ENCODE measurements around the gene CHPF.

Gene CHPF

DNA sequence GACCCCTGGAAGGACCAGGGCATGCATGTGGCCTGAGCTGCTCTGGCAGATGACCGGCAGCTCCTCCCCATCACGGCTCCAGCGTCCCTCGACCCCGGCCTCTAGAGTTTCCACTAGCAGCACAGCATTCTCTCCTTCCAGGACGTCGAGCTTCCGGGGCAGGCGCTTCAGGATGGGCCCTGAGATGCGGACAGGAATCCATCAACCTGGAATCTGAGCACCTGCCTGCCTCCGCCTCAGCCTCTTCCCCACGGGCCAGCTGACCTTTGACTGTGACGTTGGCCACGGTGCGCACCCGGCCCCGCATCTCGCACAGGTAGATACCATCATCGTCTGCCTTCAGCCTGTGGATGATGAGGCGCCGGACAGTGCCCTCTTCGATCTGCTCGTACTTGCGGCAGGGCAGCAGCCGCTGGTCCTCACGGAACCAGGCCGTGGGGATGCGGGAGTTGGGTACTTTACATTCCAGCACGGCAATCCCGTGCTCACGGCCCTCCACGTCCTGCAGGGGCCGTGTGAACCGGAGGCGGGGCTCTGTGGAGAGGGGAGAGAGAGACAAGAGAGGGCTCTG, 24.3 kb upstream of the CHPF start:
- DNase-seq = no peak

DNA sequence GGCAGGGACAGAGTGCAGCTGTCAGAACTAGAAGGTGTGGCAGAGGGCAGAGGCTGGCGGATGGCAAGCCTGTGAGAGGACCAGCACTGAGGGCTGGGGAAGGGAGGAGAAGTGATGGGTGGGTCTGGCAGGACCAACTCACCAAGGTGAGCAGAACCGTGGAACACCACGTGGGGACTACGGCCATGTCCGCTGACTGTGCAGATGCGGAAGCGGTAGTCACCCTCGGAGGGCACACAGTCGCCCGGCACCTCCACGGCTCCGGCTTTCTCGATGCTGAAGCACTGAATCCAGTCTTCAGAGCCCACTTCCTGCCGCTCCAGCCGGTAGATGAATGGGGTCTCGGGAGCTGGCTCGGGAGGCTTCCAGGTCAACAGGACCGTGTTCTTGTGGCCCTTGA, 23.5 kb upstream of the CHPF start:
- no peak for DNase-seq

DNA sequence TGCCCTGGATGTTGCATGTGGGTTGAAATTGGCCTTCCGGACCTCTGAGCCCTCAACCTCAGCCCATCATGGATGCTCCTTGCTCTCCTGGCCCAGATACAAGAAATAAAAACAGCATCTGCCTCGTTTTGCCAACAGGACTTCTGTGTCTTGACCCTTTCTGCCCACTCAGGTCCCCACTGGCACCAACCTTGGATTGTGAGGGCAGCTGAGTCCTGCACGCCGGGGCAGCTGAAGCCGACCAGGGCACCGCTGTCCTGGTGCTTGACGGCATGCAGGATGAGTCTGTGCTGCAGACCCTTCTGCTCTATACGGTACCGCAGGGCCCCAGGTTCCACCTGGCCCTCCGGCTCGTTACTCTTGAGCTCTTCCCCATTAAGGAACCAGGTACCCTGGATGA, 23.0 kb upstream of the CHPF start:
- DNase-seq = no peak

DNA sequence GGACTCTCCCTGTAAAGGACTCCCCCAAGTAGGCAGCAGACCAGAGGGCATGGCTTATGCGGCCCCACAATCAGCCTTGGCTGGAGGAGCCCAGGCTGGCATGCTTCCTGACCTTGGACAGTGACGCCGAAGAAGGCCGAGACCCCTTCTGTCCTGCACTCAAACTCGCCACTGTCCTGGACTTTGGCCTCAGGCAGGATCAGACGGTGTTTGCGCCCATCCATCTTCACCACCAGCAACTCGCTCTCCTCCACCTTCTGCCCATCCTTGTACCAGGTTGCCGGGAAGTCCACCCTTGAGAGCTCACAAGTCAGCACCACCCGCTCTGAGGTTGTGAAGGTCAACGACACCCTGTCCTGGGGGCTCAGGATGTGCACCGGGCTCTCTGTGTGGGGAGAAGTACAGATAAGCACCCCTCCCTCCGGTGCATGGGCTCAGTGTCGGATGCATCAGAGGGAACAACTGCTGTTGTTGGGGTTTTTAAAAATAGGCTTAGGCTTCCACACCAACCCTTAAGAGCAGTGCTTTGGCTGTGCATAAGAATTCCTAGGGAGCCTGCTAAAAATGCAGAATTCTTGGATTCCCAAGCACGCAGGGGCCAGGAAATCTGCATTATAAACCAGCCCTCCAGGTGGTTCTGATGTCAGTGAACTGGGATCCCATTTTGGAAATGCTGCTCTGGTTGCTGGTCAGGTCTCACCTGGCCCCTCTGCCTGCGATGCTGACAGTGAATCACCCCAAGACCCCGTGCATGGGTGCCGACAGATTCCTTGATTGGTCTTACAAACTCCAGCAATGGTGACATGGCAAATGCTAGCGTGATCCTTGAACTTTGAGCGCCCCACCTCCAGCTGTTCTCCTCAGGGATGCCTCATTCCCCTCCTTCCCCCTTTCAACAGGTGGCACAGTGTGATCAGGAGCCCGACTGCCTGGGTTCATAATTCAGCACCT, 21.8 kb upstream of the CHPF start:
- no peak for DNase-seq

DNA sequence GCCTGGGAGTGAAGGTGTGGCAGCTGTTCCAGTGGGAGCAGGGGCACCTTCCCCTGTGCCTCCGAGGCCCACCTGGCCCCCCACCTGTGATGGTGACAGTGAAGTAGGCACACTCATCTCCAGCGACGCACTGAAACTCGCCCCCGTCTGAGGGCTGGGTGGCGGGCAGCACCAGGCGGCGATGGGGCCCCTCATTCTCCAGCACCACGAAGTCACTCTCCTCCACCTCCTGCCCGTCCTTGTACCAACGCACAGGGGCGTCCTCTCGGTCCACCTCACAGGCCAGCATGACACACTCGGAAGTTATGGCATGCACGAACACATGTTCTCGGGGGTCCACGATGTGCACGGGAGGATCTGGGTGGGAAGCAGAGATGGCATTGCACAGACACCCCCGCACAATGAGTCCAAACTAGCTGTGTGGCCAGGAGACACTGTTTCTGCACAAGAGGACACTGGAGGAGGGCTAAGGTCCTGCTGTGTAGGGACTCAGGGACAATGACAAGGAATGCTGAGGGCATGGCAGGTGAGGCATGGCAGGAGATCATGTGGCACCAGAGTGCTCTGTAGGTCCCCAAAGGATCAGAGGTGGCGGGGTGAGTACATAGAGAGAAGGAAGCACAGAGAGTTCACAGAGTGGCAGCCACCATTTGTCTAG, 19.8 kb upstream of the CHPF start:
- DNase-seq = no peak

DNA sequence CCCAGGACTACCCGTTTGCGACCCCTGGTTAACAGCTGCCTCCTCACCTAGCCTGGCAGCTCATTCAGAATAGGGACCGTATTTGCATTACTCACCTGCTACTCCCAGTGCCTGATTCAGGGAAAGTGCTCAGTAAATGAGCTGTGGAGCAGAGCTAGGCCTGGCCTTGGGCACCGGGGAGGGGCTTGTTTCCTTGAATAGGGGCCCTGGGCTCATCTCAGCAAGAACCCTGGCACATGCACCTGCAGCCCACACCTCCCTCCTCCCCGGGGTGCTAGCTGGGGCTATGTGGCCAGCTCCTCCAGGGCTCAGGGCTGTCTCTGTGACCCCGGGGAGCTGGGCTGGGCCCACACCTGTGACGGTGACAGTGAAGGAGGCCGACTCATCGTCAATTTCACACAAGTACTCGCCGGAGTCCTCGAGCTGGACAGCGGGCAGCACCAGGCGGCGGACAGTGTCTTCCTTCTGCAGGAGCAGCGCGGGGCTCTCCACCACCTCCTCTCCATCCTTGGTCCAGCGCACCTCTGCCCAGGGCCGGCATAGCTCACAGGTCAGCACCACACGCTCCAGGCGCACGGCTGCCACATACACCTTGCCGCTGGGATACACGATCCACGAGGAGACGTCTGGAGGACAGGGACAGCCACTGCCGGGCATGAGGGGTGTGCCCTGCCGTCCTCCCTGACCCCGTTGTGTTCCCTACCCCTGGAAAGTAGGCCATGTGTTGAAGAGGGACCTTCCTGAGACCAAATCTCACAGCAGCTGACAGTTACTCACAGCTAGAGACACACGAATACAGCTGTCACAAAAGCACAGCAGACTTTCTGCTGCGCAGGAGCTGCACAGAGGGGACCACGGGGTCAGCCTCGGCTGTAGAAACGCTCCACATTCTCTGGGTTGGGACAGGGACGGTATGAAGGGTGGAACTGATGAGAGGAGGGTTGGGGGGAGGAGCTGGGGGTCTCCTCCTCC, 18.7 kb upstream of the CHPF start:
- DNase-seq = no peak

DNA sequence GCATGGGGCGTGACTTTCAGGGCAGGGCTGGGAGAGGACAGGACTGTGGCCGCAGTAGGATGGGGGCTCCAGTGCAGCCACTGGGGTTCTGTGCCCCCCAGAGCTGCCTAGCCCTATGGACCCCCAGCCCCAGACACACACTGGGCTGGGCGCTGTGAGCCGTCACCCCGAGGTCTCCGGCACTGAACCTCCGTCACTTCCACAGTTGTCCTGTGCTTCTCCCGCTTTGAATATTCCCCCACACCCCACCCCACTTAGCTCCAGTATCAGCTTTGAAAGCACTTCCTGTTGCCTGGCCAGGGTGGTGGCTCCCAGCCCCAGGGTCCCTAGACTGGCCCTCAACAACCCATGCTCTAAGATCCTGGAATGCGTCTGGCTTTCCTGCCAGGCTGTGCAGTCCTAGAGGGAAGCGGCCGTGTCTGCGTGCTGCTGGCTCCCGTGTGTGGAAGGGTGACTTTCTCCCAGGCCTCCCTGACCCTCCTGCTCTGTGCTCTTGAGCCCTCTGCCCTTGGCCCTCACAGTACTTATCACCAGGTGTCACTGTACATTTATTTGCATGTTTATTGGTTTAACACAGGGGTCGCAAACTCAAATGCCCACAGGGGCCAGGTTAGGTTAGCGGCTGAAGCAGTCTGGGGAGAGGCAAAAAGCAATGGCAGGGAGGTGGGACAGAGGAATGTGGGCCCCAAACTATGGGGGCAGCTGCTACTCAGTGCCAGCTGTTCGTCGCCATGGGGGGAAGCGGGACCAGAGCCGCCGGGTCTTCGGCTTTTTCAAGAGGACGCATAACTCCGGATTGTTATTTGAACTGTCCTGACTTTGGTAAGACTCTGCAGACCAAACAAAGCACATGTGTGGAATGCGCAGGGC, 17.8 kb upstream of the CHPF start:
- no peak for DNase-seq

DNA sequence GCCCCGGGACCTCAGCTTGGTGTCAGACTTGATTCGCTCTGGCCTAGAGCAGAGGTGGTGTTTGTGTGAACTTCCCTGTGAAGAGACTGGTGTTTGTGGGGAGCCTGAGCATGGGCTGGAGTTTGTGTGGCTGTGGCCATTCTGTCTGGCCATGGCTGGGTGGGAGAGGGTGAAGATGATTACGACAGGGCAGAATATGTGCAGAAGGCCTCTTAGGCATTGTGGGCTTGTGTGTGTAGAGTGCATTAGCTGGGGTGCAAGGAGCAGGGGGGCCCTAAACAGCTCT, 17.2 kb upstream of the CHPF start:
- DNase-seq = no peak

DNA sequence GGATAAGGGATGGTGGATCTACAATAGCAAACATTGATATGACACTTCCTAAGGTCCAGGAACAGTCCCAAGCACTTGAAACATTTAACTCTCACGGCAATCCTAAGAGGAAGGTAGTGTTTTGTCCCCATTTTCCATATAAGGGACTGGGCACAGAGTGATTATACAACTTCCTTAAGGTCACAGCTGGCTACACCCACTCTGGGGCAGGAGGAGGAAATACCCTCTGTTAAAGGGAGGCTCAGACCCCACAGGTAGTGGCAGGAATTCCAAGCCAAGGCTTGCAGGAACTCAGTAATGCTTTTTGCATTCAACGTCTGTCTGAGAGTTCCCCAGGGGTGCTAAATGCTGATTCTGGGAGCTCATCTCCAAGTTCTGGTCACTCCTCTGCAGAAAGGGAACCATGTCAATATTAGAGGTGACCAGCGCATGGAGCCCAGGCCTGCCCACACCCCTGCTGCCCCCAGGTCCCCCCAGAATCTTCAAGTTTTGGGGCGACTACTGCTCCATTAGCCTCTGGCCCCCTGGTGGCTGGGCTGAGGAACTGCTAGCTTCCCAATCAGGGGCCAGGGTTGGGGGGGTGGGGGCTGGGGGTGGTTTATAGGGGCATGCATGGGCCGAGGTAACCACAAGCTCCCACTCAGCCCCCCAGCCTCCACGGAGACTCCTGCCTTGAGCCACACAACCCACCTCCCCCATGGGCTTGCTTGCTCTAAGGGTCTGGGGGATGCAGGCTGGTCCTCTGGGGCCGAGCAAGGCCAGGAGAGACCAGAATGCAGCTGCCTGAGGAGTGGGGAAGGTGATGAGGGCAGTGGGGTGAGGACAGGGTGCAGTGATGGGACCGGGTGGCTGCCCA, 16.7 kb upstream of the CHPF start:
- DNase-seq = no peak

DNA sequence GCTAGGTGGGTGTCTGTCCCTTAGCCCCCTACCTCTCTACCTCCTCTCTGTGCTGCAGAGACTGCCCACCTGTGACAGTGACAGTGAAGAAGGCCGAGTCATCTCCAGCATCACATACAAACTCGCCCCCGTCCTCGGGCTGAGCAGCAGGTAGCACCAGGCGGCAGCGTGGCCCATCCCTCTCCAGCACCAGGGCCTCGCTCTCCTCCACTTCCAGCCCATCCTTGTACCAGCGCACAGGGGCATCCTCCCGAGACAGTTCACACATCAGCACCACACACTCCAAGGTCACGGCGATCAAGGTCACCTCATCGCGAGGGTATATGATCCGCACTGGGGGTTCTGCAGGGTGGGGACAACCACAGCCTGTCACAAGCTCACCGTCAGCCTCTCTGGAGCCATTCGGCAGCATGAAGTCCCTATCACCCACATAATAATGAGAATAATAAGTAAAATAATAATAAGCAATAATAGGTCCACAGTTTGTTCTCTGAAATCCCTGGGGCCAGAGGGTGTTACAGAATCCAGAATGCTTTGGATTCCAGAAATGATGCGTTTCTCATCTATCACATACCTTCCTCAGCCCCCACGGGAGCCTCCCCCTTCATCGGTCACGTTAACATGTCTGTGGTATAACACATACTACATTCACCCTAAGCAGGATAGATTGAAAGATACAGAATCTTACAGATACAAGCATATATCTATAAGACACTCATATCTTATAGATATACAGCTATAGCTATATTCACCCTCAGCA, 15.7 kb upstream of the CHPF start:
- no peak for DNase-seq

DNA sequence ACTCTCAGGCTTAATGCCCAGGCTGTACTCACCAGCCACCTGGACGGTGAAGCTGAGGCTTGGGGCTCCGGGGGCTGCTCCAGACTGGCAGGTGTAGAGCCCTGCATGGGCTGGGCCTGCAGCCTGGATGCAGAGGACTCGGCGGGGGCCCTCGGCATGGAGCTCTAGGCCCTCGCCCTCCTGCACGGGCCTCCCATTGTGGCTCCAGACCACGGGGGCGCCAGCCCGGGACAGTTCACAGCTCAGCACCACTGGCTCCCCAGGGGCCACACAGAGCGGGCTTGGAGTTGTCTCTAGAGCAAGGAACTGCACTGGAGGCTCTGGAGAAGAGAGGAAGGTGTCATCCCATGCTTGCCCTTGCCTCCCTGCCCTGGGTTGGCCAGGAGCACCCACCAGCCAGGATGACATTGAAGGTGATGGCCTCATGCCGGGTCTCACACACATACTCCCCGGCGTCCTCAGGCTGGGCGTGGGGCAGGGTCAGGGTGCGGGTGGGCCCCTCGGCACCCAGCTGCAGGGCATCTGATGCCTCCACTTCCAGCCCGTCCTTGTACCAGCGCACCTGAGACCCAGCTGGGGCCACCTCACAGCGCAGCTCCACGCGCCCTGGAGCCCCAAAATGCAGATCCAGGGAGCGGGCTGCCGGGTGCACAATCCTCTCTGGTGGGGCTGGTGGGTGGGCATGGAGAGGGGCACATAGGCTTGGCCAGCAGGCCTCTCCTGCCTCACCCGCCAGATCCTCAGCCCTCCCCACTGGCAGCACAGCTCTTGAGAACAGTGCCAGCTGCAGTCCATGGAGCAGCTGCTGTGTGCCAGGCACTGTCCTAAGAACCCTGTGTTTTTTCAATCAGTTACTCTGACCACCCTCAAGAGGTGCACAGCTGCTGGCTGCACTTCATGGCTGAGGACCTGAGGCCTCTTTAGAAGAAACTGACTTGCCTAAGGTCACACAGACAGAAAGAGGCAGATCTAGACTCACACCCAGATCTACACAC, 14.5 kb upstream of the CHPF start:
- no peak for DNase-seq

DNA sequence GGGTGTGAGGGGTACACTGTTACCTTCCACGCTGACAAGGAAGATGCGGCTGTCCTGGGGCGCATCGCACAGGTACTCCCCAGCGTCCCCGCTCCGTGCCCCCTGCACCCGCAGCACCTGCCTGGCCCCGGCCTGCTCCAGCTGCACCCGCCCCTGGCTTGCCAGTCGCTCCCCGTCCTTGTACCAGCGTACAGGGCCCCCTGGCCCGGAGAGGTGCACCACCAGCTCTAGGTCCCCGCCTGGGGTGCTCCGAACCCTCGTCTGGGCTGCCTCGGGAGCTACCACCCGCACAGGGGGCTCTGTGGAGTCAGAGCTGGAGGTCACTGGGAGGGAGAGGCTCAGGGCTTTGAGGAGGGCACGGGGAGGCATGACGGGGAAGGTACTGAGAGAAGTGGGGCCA, 13.7 kb upstream of the CHPF start:
- no peak for DNase-seq

DNA sequence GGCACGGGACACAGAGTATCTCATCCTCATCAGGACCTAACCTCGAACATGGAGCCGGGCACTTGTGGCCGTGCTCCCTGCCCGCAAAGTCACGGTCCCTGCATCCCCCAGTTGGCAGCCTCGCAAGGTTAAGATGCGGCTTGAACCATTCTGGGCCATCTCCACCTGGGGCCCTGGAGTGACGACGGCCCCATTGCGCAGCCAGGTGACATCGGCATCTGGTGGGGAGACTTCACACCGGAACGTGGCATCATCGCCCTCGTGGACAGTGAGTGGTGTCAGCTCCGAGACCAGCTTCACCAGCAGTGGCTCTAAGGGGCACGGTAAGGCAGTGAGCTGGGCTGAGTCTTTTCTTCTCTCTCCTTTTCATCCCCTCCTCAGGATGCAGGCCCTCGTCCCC, 12.8 kb upstream of the CHPF start:
- no peak for DNase-seq

DNA sequence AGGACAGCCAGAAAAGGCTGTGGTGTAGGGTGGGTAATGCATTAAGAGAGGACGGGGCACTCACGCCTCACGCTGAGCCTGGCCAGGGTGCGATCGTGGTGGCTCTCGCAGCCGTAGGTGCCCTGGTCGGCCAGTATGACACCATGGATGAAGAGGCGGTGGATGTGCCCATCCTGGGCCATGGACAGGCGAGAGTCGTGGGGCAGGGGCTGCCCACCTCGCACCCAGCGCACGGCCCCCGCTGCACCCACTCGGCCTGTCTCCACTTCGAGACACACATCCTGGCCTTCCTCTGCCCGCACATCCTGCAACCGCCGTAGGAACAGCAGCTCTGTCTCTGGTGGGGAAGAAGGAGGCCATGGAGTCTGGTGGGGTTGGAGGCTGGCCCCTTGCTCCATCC, 12.3 kb upstream of the CHPF start:
- DNase-seq = no peak

DNA sequence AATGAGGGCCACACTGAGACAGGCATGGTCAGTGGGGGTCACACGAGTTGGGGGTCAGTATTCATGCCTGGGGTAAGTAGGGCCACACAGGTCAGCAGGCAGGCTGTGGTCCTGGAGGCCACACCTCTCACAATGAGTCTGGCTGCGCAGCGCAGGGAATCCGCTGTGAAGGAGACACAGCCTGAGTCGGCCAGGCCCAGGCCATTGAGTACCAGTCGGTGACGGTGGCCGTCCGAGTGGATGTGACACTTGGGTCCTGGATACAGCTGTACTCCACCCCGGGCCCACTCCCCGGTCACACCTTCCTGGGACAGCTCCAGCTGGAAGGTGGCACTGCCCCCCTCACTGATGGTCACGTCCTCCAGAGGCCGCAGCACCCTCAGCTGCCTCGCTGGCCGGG, 10.7 kb upstream of the CHPF start:
- no peak for DNase-seq

DNA sequence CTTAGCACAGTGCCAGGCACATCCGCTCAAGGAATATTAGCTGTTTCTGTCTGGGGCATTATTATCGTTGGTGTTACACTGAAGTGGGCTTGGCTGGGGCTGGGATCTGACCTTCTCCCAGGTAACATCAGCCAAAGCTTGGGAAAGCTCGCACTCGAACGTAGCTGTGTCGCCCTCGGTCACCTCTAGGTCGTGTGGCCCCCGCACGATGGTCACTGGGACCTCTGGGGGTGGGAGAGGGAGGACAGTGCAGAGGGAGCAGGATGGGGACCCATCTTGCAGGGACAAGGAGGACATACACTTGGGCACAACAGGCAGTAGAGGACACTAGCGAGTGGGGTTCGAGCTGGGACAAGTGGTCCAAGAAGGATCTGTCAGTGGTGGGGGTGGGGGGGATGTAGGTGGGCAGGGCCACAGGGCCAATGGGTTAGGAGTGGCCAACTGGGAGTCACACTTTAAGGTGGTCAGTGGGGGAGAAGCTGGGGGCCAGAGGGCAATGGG, 9.9 kb upstream of the CHPF start:
- DNase-seq = no peak

DNA sequence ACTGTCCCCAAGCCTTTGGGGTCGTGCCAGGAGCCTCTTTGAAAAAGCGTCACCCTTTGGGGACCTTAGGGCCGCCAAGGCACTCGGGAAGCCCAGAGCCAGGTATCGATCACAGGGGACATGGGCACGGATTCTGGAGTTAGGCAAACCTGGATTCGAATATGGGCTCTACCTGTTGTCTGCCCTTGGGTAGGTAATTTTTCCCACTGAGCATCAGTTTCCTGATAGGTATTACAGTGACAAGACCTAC, 9.5 kb upstream of the CHPF start:
- no peak for DNase-seq

DNA sequence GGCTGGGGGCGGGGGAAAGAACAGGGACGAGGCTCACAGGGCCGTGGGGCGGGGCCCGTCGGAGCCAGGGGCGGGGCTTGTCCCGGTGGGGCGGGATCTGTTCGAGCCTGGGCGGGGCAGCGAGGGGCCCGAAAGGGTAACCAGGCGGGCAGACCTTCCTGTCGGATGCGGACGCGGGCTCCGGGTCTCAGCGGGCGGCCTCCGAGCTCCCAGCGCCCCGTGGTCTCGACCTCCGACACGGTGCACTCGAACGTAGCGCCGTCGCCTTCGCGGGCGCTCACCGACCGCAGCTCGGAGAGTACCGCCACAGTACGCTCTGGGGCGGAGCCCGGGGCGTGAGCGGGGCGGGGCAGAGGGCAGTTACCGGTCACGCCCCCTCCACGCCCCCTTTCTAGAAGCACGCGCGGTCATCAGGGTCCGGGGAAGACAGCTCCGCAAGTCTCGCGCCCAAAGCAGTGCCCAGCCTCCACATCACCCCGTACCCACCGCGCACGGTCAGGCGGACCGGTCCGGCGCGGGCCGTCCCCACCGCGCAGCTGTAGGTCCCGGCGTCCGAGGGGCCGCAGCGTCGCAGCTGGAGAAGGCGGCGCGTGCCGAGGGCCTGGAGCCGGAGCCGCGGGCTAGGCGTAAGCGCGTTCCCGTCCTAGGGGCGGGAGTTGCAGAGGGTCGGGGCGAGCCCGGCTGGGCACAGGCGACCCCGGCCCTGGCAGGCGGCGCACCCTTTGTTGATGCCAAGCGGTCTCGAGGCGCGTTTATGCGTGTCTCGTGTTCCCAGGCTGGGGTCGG, 9.0 kb upstream of the CHPF start:
- DNase-seq = peak; percentile 35

Measured in NCI-H2029 treated with DMSO at 0.1 percent for 48 hours (cell line).